ENCODE results near the gene VWA5B2.

The VWA5B2 gene

GRCh38 chr3:184275381-184275701, 46.0 kb downstream of the VWA5B2 start:
- DNase-seq (ENCODE audit: low read depth in 2 of 3, low spot score in 1 of 3), result no peak

GRCh38 chr3:184275961-184276910, 46.9 kb downstream of the VWA5B2 start, which contains the start of gene ECE2:
TSS of gene ECE2 (plus strand) at chr3:184276022. CDS start at chr3:184276154, 132 bp downstream.
- DNase-seq (ENCODE audit: low read depth in 2 of 3, low spot score in 1 of 3), result no peak

DNA sequence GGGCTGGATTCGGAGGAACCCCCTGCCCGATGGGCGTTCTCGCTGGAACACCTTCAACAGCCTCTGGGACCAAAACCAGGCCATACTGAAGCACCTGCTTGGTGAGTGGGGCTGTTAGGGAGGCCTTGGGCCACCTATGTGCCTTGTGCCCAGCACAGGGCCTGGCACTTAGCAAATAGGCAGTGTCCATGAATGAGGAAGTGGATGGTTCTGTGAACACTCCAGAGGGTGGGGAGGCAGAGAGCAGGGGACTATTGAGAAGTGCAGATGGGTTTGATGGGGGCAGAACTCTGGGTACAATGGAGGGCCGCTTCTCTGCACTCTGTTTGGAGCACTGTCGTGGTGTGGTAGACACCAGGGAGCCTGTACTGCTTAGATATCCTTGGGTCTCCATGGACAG, 48.0 kb downstream of the VWA5B2 start:
- no peak for DNase-seq (ENCODE audit: low read depth in 2 of 3, low spot score in 1 of 3)

- DNase-seq (ENCODE audit: low read depth in 2 of 3, low spot score in 1 of 3), result no peak
Measured at GRCh38 chr3:184282941-184283340, 53.6 kb downstream of the VWA5B2 start.

- DNase-seq (ENCODE audit: low read depth in 2 of 3, low spot score in 1 of 3), result no peak
Measured at GRCh38 chr3:184283681-184284080, 54.3 kb downstream of the VWA5B2 start.

DNA sequence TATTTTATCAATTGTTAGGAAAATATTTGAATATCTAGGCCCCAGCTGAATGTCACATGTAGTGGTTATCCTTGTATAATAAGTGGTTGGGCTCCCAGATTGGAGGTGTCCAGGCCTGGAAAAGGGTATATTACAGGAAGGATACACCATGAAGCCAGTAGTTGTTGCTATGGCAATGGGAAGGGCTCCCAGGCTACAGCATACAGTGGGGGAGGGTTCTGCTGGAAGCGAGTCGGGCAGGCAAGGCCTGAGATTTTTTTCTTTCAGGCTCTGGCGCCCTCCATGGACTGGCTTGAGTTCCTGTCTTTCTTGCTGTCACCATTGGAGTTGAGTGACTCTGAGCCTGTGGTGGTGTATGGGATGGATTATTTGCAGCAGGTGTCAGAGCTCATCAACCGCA, 55.3 kb downstream of the VWA5B2 start:
- no peak for DNase-seq (ENCODE audit: low read depth in 2 of 3, low spot score in 1 of 3)

DNA sequence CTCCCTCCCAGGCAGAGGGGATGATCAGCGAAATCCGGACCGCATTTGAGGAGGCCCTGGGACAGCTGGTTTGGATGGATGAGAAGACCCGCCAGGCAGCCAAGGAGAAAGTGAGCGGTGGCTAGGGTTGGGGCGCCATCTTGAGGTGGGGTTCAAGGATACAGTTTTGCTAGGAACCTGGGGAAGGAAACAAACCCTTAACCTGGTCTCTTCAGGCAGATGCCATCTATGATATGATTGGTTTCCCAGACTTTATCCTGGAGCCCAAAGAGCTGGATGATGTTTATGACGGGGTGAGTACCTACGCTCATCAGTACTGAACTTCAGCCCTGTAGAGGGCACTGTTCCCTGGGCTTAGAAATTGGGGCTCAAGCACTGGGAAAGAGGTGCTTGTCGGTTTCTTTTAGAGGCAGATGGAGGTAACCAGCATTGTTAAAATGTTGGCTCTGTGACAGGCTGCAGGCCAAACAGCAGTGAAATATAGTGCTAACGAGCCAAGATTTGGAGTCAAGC, 60.1 kb downstream of the VWA5B2 start:
- peak; percentile 49 to 69 (median 60) for DNase-seq (ENCODE audit: low read depth in 2 of 3, low spot score in 1 of 3)

GRCh38 chr3:184290331-184290730, 60.9 kb downstream of the VWA5B2 start:
- no peak for DNase-seq (ENCODE audit: low read depth in 2 of 3, low spot score in 1 of 3)

DNA sequence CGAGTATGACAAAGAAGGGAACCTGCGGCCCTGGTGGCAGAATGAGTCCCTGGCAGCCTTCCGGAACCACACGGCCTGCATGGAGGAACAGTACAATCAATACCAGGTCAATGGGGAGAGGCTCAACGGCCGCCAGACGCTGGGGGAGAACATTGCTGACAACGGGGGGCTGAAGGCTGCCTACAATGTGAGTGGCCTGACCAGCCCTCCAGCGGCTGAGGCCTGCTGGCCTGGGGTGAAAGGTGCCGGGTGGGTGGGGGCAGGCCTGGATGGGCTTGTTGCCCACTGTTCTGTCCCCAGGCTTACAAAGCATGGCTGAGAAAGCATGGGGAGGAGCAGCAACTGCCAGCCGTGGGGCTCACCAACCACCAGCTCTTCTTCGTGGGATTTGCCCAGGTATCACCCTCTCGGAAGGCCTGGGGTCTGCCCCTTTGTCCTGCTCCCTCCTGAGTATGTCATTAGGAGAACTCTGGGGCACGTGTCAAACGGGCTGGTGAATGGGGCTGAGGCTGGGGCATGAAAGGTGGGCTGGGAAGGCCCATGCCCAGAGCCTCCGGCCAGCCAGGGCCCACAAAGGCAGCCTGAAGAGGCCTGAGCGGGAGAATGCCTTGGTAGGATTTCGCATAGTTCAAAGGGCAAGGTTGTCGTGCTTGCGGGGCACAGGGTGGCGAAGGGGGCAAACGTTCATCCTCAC, 61.8 kb downstream of the VWA5B2 start:
- no peak for DNase-seq (ENCODE audit: low read depth in 2 of 3, low spot score in 1 of 3)
